HuH-7.5 (cell line): Measurements from ENCODE around the gene TSPAN15.

Source experiments
- DNase-seq: peaks from one replicate; pipeline ENCODE4 v3.0.0; 2011; ENCODE audit warnings: low spot score

The TSPAN15 gene

GRCh38 chr10:69451209-69451783, at the start of gene TSPAN15:
Gene TSPAN15 (plus strand): TSS chr10:69451465. CDS start chr10:69451595, 130 bp downstream.
- peak; percentile 70 for DNase-seq

GRCh38 chr10:69402386-69402785, 48.9 kb upstream of the TSPAN15 start:
- DNase-seq: no peak

- no peak for DNase-seq
Measured at GRCh38 chr10:69403066-69403465, 48.2 kb upstream of the TSPAN15 start.

GRCh38 chr10:69403519-69403918, 47.7 kb upstream of the TSPAN15 start:
- no peak for DNase-seq

- DNase-seq: no peak
Measured at GRCh38 chr10:69404786-69405185, 46.5 kb upstream of the TSPAN15 start.

GRCh38 chr10:69405221-69405620, 46.0 kb upstream of the TSPAN15 start:
- DNase-seq: no peak

- DNase-seq: no peak
Measured at GRCh38 chr10:69406302-69406811, 44.9 kb upstream of the TSPAN15 start.

- DNase-seq: no peak
Measured at GRCh38 chr10:69406816-69407580, 44.3 kb upstream of the TSPAN15 start.

- no peak for DNase-seq
Measured at GRCh38 chr10:69407621-69408301, 43.5 kb upstream of the TSPAN15 start.

GRCh38 chr10:69408318-69409175, 42.7 kb upstream of the TSPAN15 start:
- peak; percentile 69 for DNase-seq

- no peak for DNase-seq
Measured at GRCh38 chr10:69409176-69409495, 42.1 kb upstream of the TSPAN15 start.

GRCh38 chr10:69409968-69410367, 41.3 kb upstream of the TSPAN15 start:
- DNase-seq: no peak

- no peak for DNase-seq
Measured at GRCh38 chr10:69410487-69410886, 40.8 kb upstream of the TSPAN15 start.

- no peak for DNase-seq
Measured at GRCh38 chr10:69411476-69411875, 39.8 kb upstream of the TSPAN15 start.

- DNase-seq: no peak
Measured at GRCh38 chr10:69412232-69412790, 39.0 kb upstream of the TSPAN15 start.

GRCh38 chr10:69413221-69413865, 37.9 kb upstream of the TSPAN15 start:
- DNase-seq: no peak

- DNase-seq: no peak
Measured at GRCh38 chr10:69414036-69415018, 36.9 kb upstream of the TSPAN15 start.

GRCh38 chr10:69415049-69415448, 36.2 kb upstream of the TSPAN15 start:
- DNase-seq: no peak

GRCh38 chr10:69415951-69416350, 35.3 kb upstream of the TSPAN15 start:
- DNase-seq: no peak

GRCh38 chr10:69416695-69417094, 34.6 kb upstream of the TSPAN15 start, which contains the start of gene TACR2:
Gene TACR2 (minus strand): TSS chr10:69416918. CDS start chr10:69416323, 595 bp downstream.
- no peak for DNase-seq
